Breast epithelium (tissue), 4 donors: Measurements from ENCODE around the gene ZNF575. TPM values are rescaled to one million over a fixed set of nuclear protein-coding genes. Genes with fewer than 3 reads are reported as not detected.

Experiments used
- DNase-seq, 2 donors: peaks; one replicate each; pipeline ENCODE4 v3.0.0-alpha.2; 2019; ENCODE audit warnings: low spot score in 2 of 2
- H3K27ac ChIP-seq, 2 donors: fragments of 200-600 bp; sonication (generic) in 1 of 2; one replicate each; pipeline ENCODE4 v1.5.1; 2016 to 2019; ENCODE audit warnings: mild to moderate bottlenecking in 1 of 2
- H3K27me3 ChIP-seq, 2 donors: fragments of 200-600 bp; sonication (generic) in 1 of 2; one replicate each; pipeline versions ENCODE4 v1.5.1 to v1.6.0; 2017 to 2019; ENCODE audit warnings: control low read depth in 1 of 2, mild to moderate bottlenecking in 1 of 2
- H3K36me3 ChIP-seq: fragments of 200-600 bp; one replicate; pipeline ENCODE4 v1.5.1; 2019
- H3K4me1 ChIP-seq, 2 donors: fragments of 200-600 bp; sonication (generic); one replicate each; pipeline ENCODE4 v1.5.1; 2016 to 2019; ENCODE audit warnings: control low read depth in 1 of 2
- H3K4me3 ChIP-seq, 3 donors: fragments of 200-600 bp; sonication (generic); 1 replicate in 2 of 3; 2 replicates in 1 of 3; pipeline ENCODE4 v1.5.1; 2016 to 2019; ENCODE audit warnings: mild to moderate bottlenecking in 3 of 3, moderate library complexity in 2 of 3
- H3K9me3 ChIP-seq, 2 donors: fragments of 200-600 bp; sonication (generic) in 1 of 2; one replicate each; pipeline ENCODE4 v1.5.1; 2016 to 2019; ENCODE audit warnings: control low read depth in 1 of 2
- POLR2A ChIP-seq: fragments of 450-650 bp; IDR thresholded peaks from one replicate; pipeline ENCODE4 v1.6.1; 2016; ENCODE audit warnings: antibody characterized with exemption, mild to moderate bottlenecking, moderate library complexity
- POLR2AphosphoS5 ChIP-seq, 3 donors: sonication (generic); formaldehyde crosslinking; IDR thresholded peaks; one replicate each; pipeline ENCODE4 v1.6.1; 2017; ENCODE audit warnings: antibody characterized with exemption in 3 of 3
- intact Hi-C: fragments of 100-400 bp; cut with DNase I; formaldehyde crosslinking; loops from one replicate; pipeline ENCODE4 v1.15.1; 2023; ENCODE audit warnings: low total_unique reads
- total RNA-seq, 3 donors: library from RNA; depleted of rRNA; stranded (reverse); fragments of >200 nt; gene quantifications; one replicate each; pipeline ENCODE4 v1.1.0, GENCODE V29; 2016
- TF ChIP-seq, protein P1 (sequence below), 3 donors: fragments of 450-650 bp; IDR thresholded peaks; one replicate each; pipeline ENCODE4 v1.5.1; 2016 to 2017; ENCODE audit warnings: antibody characterized with exemption in 3 of 3, mild to moderate bottlenecking in 3 of 3, moderate library complexity in 3 of 3

Gene ZNF575
- total RNA-seq, 3 donors from 2014 or later = 0.59 to 0.98 (median 0.64) TPM

DNA sequence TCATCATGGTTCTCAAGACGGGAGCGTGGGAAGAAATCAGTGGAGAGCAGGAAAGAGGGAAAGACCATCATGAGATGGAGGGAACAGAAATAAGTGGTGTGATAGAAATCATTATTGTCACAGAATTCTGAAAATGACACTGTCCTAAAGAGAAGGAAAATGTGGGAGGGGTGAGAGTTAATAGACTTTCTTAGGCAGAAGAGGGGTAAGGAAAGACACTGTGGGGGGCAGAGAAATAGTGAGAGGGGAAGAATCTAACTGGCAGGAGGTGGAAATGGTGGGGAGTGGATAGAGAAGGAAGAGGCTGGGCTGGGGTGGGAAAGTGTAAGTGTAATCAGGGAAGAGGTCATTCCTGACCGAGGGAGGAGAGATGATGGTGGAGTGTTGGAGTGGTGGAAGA lies 45.8 kb downstream of the ZNF575 start:
- H3K4me1 ChIP-seq = peaks cover 0 to 7% of the 10 kb centered on the region in 2 donors
- TF ChIP-seq POLR2A (no peak), POLR2AphosphoS5 (IDR thresholded peaks at IDR 0.05) (no peak)
- TF ChIP-seq, protein P1, sequence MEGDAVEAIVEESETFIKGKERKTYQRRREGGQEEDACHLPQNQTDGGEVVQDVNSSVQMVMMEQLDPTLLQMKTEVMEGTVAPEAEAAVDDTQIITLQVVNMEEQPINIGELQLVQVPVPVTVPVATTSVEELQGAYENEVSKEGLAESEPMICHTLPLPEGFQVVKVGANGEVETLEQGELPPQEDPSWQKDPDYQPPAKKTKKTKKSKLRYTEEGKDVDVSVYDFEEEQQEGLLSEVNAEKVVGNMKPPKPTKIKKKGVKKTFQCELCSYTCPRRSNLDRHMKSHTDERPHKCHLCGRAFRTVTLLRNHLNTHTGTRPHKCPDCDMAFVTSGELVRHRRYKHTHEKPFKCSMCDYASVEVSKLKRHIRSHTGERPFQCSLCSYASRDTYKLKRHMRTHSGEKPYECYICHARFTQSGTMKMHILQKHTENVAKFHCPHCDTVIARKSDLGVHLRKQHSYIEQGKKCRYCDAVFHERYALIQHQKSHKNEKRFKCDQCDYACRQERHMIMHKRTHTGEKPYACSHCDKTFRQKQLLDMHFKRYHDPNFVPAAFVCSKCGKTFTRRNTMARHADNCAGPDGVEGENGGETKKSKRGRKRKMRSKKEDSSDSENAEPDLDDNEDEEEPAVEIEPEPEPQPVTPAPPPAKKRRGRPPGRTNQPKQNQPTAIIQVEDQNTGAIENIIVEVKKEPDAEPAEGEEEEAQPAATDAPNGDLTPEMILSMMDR (IDR thresholded peaks at IDR 0.05) = no peak
- intact Hi-C loops = no loop called here

GRCh38 chr19:43581467-43581866 lies 48.5 kb downstream of the ZNF575 start:
- no peak for DNase-seq
- TF ChIP-seq POLR2AphosphoS5 (IDR thresholded peaks at IDR 0.05) = no peak
- TF ChIP-seq, protein P1 (IDR thresholded peaks at IDR 0.05) = no peak
- TF ChIP-seq POLR2A = no peak
- Histone ChIP-seq H3K4me3 (peak overlapping the region; percentile 46 to 71 (median 55)), H3K27me3 (no peaks in the 10 kb centered on the region), H3K9me3 (no peaks in the 10 kb centered on the region), H3K36me3 (no peaks in the 10 kb centered on the region), H3K4me1 (no peaks in the 10 kb centered on the region), H3K27ac (peak overlapping the region; percentile 73 to 90)
- intact Hi-C loops = no loop called here

More for the DNA sequence above, 45.8 kb downstream of the ZNF575 start:
- H3K27me3 ChIP-seq = no peaks in the 10 kb centered on the region
- H3K9me3 ChIP-seq = no peaks in the 10 kb centered on the region
- H3K4me3 ChIP-seq = no peak overlapping the region
- no peak for DNase-seq
- no peak overlapping the region for H3K27ac ChIP-seq
- H3K36me3 ChIP-seq = no peaks in the 10 kb centered on the region

DNA sequence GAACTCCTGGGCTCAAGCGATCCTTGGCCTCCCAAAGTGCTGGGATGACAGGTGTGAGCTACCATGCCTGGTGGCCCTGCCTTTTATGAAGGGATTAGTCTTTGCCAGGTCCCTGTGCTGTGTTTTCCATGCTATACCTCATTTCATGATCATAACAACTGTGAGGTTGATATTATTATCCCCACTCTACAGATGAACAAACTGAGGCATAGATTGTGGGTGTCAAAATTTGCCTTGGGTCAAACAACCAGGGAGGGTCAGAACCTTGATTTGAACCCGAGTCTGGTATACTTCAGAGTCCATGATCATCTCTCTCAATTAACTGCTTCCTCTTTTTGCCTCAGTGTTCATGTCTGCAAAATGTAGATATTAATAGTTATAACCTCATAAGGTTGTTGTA lies 49.5 kb downstream of the ZNF575 start:
- TF ChIP-seq, protein P1 (IDR thresholded peaks at IDR 0.05) = no peak
- TF ChIP-seq POLR2AphosphoS5 (IDR thresholded peaks at IDR 0.05) (no peak), POLR2A (no peak)
- H3K9me3 ChIP-seq = no peaks in the 10 kb centered on the region
- no peaks in the 10 kb centered on the region for H3K4me1 ChIP-seq
- no peak overlapping the region for H3K4me3 ChIP-seq
- no peak for DNase-seq
- H3K27ac ChIP-seq = no peak overlapping the region
- no peaks in the 10 kb centered on the region for H3K27me3 ChIP-seq
- intact Hi-C loops = no loop called here
- H3K36me3 ChIP-seq = no peaks in the 10 kb centered on the region

DNA sequence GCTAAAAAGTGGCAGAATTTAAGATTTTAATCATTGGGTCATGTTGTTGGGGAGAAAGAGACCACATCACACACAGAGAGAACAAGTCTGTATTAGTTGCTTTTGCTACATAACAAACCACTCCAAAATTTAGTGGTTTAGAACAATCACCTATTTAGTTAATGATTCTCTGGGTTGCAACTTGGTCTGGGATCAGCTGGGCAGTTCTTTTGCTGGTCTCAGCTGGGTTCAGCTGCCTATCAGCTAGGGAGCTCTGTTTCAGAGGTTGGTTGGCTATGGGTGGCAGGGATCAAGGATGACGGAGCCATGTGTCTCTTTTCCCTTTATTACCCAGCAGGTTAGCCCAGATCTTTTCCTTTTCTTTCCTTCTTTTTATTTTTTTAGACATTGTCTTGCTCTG lies 51.5 kb downstream of the ZNF575 start:
- Histone ChIP-seq H3K4me3 (no peak overlapping the region), H3K27ac (peak overlapping the region in 1 of 2 donors; percentile 55), H3K27me3 (no peaks in the 10 kb centered on the region), H3K9me3 (no peaks in the 10 kb centered on the region), H3K36me3 (no peaks in the 10 kb centered on the region), H3K4me1 (no peaks in the 10 kb centered on the region)
- DNase-seq = no peak
- intact Hi-C loops = no loop called here
- TF ChIP-seq POLR2AphosphoS5 (IDR thresholded peaks at IDR 0.05) = no peak
- TF ChIP-seq, protein P1 (IDR thresholded peaks at IDR 0.05) = no peak
- TF ChIP-seq POLR2A = no peak

Other genes with a start within 250 kb of the ZNF575 start
- gene CD177, start 179.5 kb upstream of the ZNF575 start, total RNA-seq = under 1 TPM; 0.29 to 0.33 (median 0.32) TPM
- gene TEX101, start 118.3 kb upstream of the ZNF575 start, total RNA-seq = not detected
- 10 to 100 TPM in 1 of 3 donors, 1 to 10 TPM in 1, not detected in 1; 5.2 to 17.6 TPM for gene LYPD3, start 67.6 kb upstream of the ZNF575 start, total RNA-seq
- 10 to 100 TPM in 2 of 3 donors, 1 to 10 TPM in 1; 7.5 to 19.5 (median 15.1) TPM for gene PHLDB3, start 28.4 kb upstream of the ZNF575 start, total RNA-seq
- 10 to 100 TPM; 41.6 to 70.1 (median 59.4) TPM for gene ETHE1, start 6.0 kb upstream of the ZNF575 start, total RNA-seq
- gene XRCC1, start 42.3 kb downstream of the ZNF575 start, total RNA-seq = 10 to 100 TPM; 21.0 to 30.6 (median 29.0) TPM
- gene PINLYP, start 42.6 kb downstream of the ZNF575 start, total RNA-seq = 10 to 100 TPM in 1 of 3 donors, 1 to 10 TPM in 2; 4.5 to 12.5 (median 6.9) TPM
- 10 to 100 TPM; 14.9 to 17.4 (median 16.1) TPM for gene IRGQ, start 62.9 kb downstream of the ZNF575 start, total RNA-seq
- gene ZNF576, start 63.4 kb downstream of the ZNF575 start, total RNA-seq = 10 to 100 TPM; 14.2 to 18.0 (median 14.8) TPM
- 1 to 10 TPM in 1 of 3 donors, under 1 TPM in 2; 0.32 to 1.6 (median 0.33) TPM for gene SRRM5, start 78.9 kb downstream of the ZNF575 start, total RNA-seq
- gene ZNF428, start 86.4 kb downstream of the ZNF575 start, total RNA-seq = 10 to 100 TPM; 24.7 to 31.1 (median 28.2) TPM
- gene CADM4, start 106.7 kb downstream of the ZNF575 start, total RNA-seq = 10 to 100 TPM in 2 of 3 donors, 1 to 10 TPM in 1; 2.1 to 20.8 (median 18.0) TPM
- gene PLAUR, start 137.0 kb downstream of the ZNF575 start, total RNA-seq = 10 to 100 TPM; 13.3 to 61.0 (median 21.3) TPM
- not detected for gene IRGC, start 182.9 kb downstream of the ZNF575 start, total RNA-seq
- 10 to 100 TPM; 10.6 to 29.9 (median 20.6) TPM for gene SMG9, start 221.8 kb downstream of the ZNF575 start, total RNA-seq
- 10 to 100 TPM in 2 of 3 donors, 1 to 10 TPM in 1; 1.9 to 61.9 (median 28.2) TPM for gene KCNN4, start 247.8 kb downstream of the ZNF575 start, total RNA-seq